ENCODE results near the gene WIPF3.

The WIPF3 gene

GRCh38 chr7:29919790-29920189, 113.5 kb downstream of the WIPF3 start:
- no peak for DNase-seq

- no peak for DNase-seq
These were observed 114.2 kb downstream of the WIPF3 start for GRCh38 chr7:29920491-29920890.

GRCh38 chr7:29921404-29922010, 115.2 kb downstream of the WIPF3 start:
- peak; percentile 20 for DNase-seq

GRCh38 chr7:29922921-29923700, 116.8 kb downstream of the WIPF3 start:
- no peak for DNase-seq

- DNase-seq, result no peak
These were observed 117.7 kb downstream of the WIPF3 start for GRCh38 chr7:29924006-29924405.

GRCh38 chr7:29924684-29925083, 118.4 kb downstream of the WIPF3 start:
- DNase-seq, result no peak

GRCh38 chr7:29926216-29926615, 119.9 kb downstream of the WIPF3 start:
- DNase-seq, result no peak

- DNase-seq, result no peak
These were observed 120.4 kb downstream of the WIPF3 start for GRCh38 chr7:29926741-29927140.

GRCh38 chr7:29929018-29929807, 122.9 kb downstream of the WIPF3 start:
- no peak for DNase-seq

- DNase-seq, result no peak
These were observed 128.8 kb downstream of the WIPF3 start for GRCh38 chr7:29935111-29935510.

GRCh38 chr7:29937132-29937531, 130.8 kb downstream of the WIPF3 start:
- no peak for DNase-seq

GRCh38 chr7:29940199-29940598, 133.9 kb downstream of the WIPF3 start:
- DNase-seq, result no peak

- no peak for DNase-seq
These were observed 139.0 kb downstream of the WIPF3 start for GRCh38 chr7:29945259-29945809.

- DNase-seq, result no peak
These were observed 140.3 kb downstream of the WIPF3 start for GRCh38 chr7:29946428-29947186.

GRCh38 chr7:29948587-29948986, 142.3 kb downstream of the WIPF3 start:
- no peak for DNase-seq

- no peak for DNase-seq
These were observed 144.2 kb downstream of the WIPF3 start for GRCh38 chr7:29950480-29950879.

GRCh38 chr7:29951206-29951605, 144.9 kb downstream of the WIPF3 start:
- DNase-seq, result no peak

- DNase-seq, result no peak
These were observed 147.5 kb downstream of the WIPF3 start for GRCh38 chr7:29953726-29954347.

- no peak for DNase-seq
These were observed 148.9 kb downstream of the WIPF3 start for GRCh38 chr7:29955075-29955792.

GRCh38 chr7:29955799-29956486, 149.6 kb downstream of the WIPF3 start:
- no peak for DNase-seq

GRCh38 chr7:29956487-29956836, 150.2 kb downstream of the WIPF3 start:
- no peak for DNase-seq
